ENCODE measurements around the gene PDLIM1.
A peak's percentile ranks its signal among the peaks of the same experiment; 100 is the strongest.

Gene PDLIM1

DNA sequence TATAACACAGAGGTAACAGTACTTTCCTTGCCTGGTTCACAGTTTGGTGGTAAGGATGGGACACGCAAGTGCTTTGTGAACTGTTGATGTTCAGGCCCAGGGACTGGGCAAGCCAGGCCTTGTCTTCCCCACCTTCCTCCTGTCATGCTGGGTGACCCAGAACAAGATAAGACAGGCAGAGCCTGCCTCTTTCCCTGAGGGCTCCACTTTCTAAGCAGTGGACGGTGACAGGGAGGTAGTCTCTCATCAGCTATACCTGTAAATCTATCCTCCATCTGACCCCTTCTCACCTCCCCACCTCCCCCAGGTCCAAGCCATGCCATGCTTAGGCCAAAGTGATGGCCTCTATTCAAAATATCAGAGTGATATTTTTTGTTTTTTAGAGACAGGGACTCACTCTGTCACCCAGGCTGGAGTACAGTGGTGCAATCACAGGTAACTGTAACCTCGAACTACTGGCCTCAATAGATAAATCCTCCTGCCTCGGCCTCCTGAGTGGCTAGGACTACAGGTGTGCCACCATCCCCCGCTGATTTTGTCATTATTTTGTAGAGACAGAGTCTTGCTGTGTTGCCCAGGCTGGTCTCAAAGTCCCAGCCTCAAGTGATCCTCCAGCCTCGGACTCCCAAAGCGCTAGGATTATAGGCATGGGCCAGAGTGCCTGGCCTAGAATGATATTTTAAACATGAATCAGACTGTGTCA is 42.8 kb downstream of the PDLIM1 start:
- TF ChIP-seq EZH2phosphoT487 (IDR thresholded peaks at IDR 0.05; ENCODE audit: borderline replicate concordance) (no peak), CTCF (conservative IDR thresholded peaks at IDR 0.05; ENCODE audit: low read length) (no peak)
- Histone ChIP-seq H3K4me1 (ENCODE audit: insufficient read depth, low read length, poor library complexity, severe bottlenecking) (peaks cover 36% of the 10 kb centered on the region), H3K9ac (ENCODE audit: low read depth, low read length, poor library complexity, severe bottlenecking) (peak overlapping the region; percentile 64), H4K20me1 (ENCODE audit: insufficient read depth, low read length, poor library complexity, severe bottlenecking) (no peaks in the 10 kb centered on the region), H3K4me3 (ENCODE audit: low read length, poor library complexity, severe bottlenecking) (no peak overlapping the region), H3K4me2 (ENCODE audit: low read depth, low read length, poor library complexity, severe bottlenecking) (peak overlapping the region; percentile 41), H2AFZ (ENCODE audit: low read length) (peak overlapping the region; percentile 52; the same call in 1 of the 2 replicates), H3F3A (ENCODE audit: low read depth) (no peaks in the 10 kb centered on the region), H3K9me3 (ENCODE audit: insufficient read depth, low read depth, low read length) (no peaks in the 10 kb centered on the region), H3K27me3 (ENCODE audit: insufficient read depth, low read length, poor library complexity, severe bottlenecking) (no peaks in the 10 kb centered on the region), H3K36me3 (ENCODE audit: insufficient read depth, low read length) (no peaks in the 10 kb centered on the region), H3K79me2 (ENCODE audit: insufficient read depth, low read length) (no peaks in the 10 kb centered on the region), H3K9me2 (replicated peaks; ENCODE audit: low read depth, low read length) (no peaks in the 10 kb centered on the region)

- H2AFZ ChIP-seq (ENCODE audit: low read length) = peak overlapping the region; percentile 52
- H3K9ac ChIP-seq (ENCODE audit: low read depth, low read length, poor library complexity, severe bottlenecking) = peak overlapping the region; percentile 64
- H3K36me3 ChIP-seq (ENCODE audit: insufficient read depth, low read length) = no peaks in the 10 kb centered on the region
These were observed 43.5 kb downstream of the PDLIM1 start for GRCh38 chr10:95247200-95247880.

GRCh38 chr10:95246582-95247051 is 44.2 kb downstream of the PDLIM1 start:
- TF ChIP-seq EZH2phosphoT487 (IDR thresholded peaks at IDR 0.05; ENCODE audit: borderline replicate concordance) (no peak), CTCF (conservative IDR thresholded peaks at IDR 0.05; ENCODE audit: low read length) (peak; percentile 95)
- peak overlapping the region; percentile 41 for H3K4me2 ChIP-seq (ENCODE audit: low read depth, low read length, poor library complexity, severe bottlenecking)
- H4K20me1 ChIP-seq (ENCODE audit: insufficient read depth, low read length, poor library complexity, severe bottlenecking) = no peaks in the 10 kb centered on the region
- no peaks in the 10 kb centered on the region for H3K79me2 ChIP-seq (ENCODE audit: insufficient read depth, low read length)
- H3K9me2 ChIP-seq (replicated peaks; ENCODE audit: low read depth, low read length) = no peaks in the 10 kb centered on the region
- H3K9me3 ChIP-seq (ENCODE audit: insufficient read depth, low read depth, low read length) = no peaks in the 10 kb centered on the region
- peak overlapping the region; percentile 52 for H2AFZ ChIP-seq (ENCODE audit: low read length)
- peak overlapping the region; percentile 64 for H3K9ac ChIP-seq (ENCODE audit: low read depth, low read length, poor library complexity, severe bottlenecking)
- no peaks in the 10 kb centered on the region for H3F3A ChIP-seq (ENCODE audit: low read depth)
- H3K36me3 ChIP-seq (ENCODE audit: insufficient read depth, low read length) = no peaks in the 10 kb centered on the region
- no peaks in the 10 kb centered on the region for H3K27me3 ChIP-seq (ENCODE audit: insufficient read depth, low read length, poor library complexity, severe bottlenecking)
- H3K4me3 ChIP-seq (ENCODE audit: low read length, poor library complexity, severe bottlenecking) = no peak overlapping the region
- peaks cover 29% of the 10 kb centered on the region for H3K4me1 ChIP-seq (ENCODE audit: insufficient read depth, low read length, poor library complexity, severe bottlenecking)

More at GRCh38 chr10:95247200-95247880, 43.5 kb downstream of the PDLIM1 start:
- Histone ChIP-seq H3K4me2 (ENCODE audit: low read depth, low read length, poor library complexity, severe bottlenecking) (peak overlapping the region; percentile 41), H3K4me3 (ENCODE audit: low read length, poor library complexity, severe bottlenecking) (no peak overlapping the region), H3F3A (ENCODE audit: low read depth) (no peaks in the 10 kb centered on the region), H3K79me2 (ENCODE audit: insufficient read depth, low read length) (no peaks in the 10 kb centered on the region), H3K9me3 (ENCODE audit: insufficient read depth, low read depth, low read length) (no peaks in the 10 kb centered on the region), H3K27me3 (ENCODE audit: insufficient read depth, low read length, poor library complexity, severe bottlenecking) (no peaks in the 10 kb centered on the region), H3K4me1 (ENCODE audit: insufficient read depth, low read length, poor library complexity, severe bottlenecking) (peaks cover 29% of the 10 kb centered on the region), H3K9me2 (replicated peaks; ENCODE audit: low read depth, low read length) (no peaks in the 10 kb centered on the region), H4K20me1 (ENCODE audit: insufficient read depth, low read length, poor library complexity, severe bottlenecking) (no peaks in the 10 kb centered on the region)
- TF ChIP-seq CTCF (conservative IDR thresholded peaks at IDR 0.05; ENCODE audit: low read length) (no peak), EZH2phosphoT487 (IDR thresholded peaks at IDR 0.05; ENCODE audit: borderline replicate concordance) (no peak)
